Adrenal gland (tissue), 5 donors: Measurements from ENCODE around the gene UVSSA.

Experiments used
- CTCF ChIP-seq, 6 experiments: fragments of 450-650 bp in 4 of 6; fragments of 200-600 bp in 2 of 6; sonication (generic) in 1 of 6; IDR thresholded peaks; 1 replicate in 5 of 6; 2 replicates in 1 of 6; pipeline versions ENCODE4 v1.5.1 to v1.8.0; 2016 to 2021; ENCODE audit warnings: antibody characterized with exemption in 6 of 6, mild to moderate bottlenecking in 2 of 6, moderate library complexity in 1 of 6
- POLR2A ChIP-seq, 2 donors: fragments of 450-650 bp; IDR thresholded peaks; one replicate each; pipeline ENCODE4 v1.6.1; 2017; ENCODE audit warnings: antibody characterized with exemption in 2 of 2, mild to moderate bottlenecking in 2 of 2, moderate library complexity in 1 of 2
- donor health status: DM: no; HTN: no; CAD: no.

DNA sequence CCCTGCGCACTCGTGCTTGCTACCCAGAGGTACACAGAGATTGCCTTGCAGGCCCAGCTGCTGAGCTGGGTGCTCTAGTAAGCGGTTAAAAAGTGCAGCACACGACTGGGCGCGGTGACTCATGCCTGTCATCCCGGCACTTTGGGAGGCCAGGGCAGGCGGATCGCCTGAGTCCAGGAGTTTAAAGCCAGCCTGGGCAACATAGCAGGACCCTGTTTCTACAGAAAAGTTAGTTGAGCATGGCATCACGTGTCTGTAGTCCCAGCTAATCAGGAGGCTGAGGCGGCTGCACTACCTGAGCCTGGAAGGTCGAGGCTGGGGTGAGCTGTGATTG lies 5.5 kb downstream of the UVSSA start:
- TF ChIP-seq POLR2A (IDR thresholded peaks at IDR 0.05) (no peak), CTCF (IDR thresholded peaks at IDR 0.05) (no peak)
